ENCODE results near the gene EXOSC10.
"Not testable (repeated sequence)": the region's sequence is repeated elsewhere in the genome, so short reads cannot be mapped to it uniquely, and the experiment has no call there.

Gene EXOSC10

GRCh38 chr1:11061652-11062365, 37.9 kb downstream of the EXOSC10 start:
- DNase-seq: no peak

GRCh38 chr1:11059968-11060830, 39.5 kb downstream of the EXOSC10 start, which contains the start of gene SRM:
TSS of gene SRM (minus strand) at chr1:11060018. CDS start at chr1:11059943, 75 bp downstream.
- DNase-seq: peak; percentile 91

DNA sequence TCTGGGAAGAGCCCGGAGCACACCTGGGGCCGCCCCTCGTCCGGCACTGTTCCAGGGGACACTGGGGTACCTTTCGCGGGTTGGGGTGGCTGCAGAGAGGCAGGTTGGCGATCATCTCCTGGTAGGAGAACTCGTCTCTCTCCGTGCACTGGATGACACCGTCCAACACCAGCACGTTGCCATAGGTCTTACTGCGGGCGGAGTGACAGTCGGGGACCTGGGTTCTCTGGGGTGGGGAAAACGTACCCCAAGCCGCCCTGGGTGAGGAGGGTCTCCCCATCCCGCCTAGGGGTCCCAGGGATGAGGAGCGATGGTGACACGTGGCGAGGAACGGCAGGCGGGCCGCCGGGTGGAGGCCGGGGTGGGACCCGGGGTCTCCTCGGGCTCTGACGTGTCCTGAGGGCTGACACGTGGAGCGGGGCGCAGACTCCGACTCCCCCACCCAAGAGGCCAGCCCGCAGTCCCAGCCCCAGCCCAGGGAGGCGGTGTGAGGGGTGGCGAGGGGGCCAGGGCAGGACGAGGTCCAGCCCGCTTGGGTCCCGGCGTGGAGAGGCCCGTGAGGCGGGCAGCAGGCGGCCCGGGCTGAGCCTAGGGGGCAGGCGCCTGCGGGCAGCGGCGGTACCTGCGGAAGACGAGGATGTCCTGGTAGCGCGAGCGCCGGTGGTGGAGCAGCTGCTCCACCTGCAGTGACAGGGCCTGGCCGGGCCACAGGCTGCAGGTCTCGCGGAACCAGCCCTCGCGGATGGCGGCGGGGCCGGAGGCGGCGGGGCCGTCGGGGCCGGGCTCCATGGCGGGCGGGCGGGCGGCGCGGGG, 40.3 kb downstream of the EXOSC10 start:
- peak; percentile 11 for DNase-seq

- no peak for DNase-seq
Measured at GRCh38 chr1:11058595-11059154, 41.0 kb downstream of the EXOSC10 start.

GRCh38 chr1:11058026-11058425, 41.6 kb downstream of the EXOSC10 start:
- DNase-seq: no peak

DNA sequence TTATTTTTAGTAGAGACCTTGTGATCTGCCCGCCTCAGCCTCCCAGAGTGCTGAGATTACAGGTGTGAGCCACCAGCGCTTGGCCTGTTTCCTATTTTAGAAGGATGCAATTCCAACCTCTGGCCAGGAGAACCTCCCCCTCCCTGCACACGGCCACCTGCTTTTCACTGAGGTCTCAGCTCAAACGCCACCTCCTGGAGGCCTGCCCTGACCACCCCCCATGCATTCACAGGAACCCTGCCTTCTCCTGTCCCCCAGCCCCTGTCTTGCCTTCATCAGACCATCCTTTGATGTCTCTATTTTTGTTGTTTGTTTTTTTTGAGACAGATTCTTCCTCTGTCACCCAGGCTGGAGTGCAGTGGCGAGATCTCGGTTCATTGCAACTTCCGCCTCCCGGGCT, 42.2 kb downstream of the EXOSC10 start:
- no peak for DNase-seq

DNA sequence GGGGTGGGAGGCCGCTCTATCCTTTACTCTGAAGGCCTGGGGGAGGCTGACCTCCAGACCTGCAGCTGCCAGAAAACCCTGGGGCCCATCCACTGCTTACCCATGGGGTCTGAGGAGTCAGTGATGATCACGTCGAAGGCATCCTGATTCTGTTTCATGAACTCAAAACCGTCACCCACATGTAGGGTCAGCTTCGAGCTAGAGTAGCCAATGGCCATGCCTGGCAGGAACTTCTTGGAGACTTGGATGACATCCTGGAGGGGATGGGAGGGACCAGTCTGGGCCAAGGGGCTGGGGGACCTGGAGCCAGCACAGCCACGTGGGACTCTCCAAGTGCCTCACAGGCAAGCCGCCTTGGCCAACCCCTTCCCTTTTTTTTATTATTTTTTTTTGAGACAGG, 43.2 kb downstream of the EXOSC10 start:
- no peak for DNase-seq

GRCh38 chr1:11055676-11056075, 44.0 kb downstream of the EXOSC10 start:
- DNase-seq: no peak

GRCh38 chr1:11054666-11055065, 45.0 kb downstream of the EXOSC10 start:
- no peak for DNase-seq

GRCh38 chr1:11054181-11054580, 45.5 kb downstream of the EXOSC10 start:
- DNase-seq: no peak

GRCh38 chr1:11053758-11054137, 45.9 kb downstream of the EXOSC10 start:
- DNase-seq: peak; percentile 32

GRCh38 chr1:11052839-11053757, 46.6 kb downstream of the EXOSC10 start:
- DNase-seq: peak; percentile 13

DNA sequence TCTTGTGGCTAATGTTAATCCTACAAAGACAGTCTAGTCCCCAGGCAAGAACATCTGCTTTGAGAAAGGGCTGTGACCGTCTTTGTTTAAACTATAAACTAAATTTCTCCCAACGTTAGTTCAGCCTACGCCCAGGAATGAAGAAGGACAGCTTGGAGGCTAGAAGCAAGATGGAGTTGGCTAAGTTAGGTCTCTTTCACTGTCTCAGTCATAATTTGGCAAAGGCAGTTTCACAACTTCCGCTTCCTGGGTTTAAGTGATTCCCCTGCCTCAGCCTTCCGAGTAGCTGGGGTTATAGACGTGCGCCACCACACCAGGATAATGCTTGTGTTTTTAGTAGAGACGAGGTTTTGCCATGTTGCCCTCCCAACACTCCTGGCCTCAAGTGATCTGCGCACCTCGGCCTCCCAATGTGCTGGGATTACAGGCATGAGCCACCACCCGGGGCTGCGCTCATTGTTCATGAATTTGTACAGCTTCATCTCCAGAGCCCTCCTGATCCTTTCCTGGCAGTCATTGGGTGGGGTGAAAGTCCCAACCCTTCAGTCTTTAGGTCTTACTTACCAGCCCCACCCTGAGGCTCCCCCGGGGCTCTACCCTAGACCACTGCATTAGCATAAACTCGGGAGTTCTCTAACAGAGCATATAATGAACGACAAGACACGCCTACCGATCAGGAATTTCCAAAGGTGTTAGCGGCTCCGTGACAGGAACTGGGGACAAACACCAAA, 47.7 kb downstream of the EXOSC10 start:
- DNase-seq: no peak

DNA sequence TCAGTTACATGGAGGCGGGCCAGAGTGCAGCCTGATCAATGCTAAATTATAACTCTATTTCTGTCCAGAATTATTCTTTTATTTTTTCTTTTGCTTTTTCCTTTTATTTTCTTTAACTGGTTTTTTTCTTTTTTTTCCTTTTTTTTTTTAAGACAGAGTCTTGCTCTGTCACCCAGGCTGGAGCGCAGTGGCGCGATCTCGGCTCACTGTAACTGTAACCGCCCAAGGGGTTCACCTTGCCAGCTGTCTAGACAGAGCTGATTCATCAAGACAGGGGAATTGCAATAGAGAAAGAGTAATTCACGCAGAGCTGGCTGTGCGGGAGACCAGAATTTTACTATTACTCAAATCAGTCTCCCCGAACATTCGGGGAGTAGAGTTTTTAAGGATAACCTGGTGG, 48.5 kb downstream of the EXOSC10 start:
- not testable (repeated sequence) for DNase-seq

- DNase-seq: no peak
Measured at GRCh38 chr1:11046625-11047365, 52.9 kb downstream of the EXOSC10 start, which contains the start of gene MASP2. TSS of gene MASP2 (minus strand) at chr1:11047239. CDS start at chr1:11047207, 32 bp downstream.

DNA sequence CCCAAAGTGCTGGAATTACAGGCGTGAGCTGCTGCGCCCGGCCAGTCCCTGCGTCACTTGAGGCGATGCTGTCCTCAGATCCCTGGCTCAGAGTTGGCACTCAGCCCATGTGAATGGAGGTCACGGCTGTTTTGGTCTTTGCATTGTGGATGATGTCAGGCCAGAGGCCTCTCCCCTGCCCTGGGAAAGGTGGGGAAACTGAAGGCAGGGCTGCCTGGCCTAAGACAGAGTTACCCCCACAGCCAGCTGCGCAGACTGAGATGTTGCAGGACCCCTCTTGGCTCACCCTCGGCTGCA, 53.5 kb downstream of the EXOSC10 start:
- DNase-seq: no peak

GRCh38 chr1:11045428-11046269, 54.0 kb downstream of the EXOSC10 start:
- DNase-seq: no peak

DNA sequence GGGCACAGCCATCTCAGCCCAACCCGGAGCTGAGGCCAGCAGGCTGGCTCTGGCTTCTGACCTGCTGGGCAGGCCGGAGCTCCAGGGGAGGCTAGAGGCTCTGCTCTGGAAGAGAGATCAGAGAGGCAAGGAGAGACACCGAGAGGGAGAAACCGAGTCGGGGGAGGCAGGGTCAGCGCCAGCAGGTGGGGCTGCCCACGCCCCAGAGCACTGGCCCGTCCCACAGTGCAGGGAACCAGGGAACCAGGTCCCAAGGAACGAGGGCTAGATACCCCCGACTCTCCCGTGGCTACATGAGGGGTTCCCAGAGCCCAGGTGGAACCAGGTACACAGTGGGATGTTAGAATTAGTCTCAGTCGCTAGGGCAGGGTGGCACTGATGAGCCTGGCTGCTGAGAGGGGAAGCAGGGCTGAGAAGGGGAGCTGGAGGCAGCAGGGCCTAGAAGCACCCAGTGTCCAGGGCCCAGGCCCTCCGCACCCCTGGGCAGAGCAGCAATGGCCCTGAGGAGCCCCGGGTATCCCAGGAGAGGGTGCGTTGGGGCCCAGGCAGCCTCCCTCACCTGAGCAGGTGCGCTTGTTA, 54.7 kb downstream of the EXOSC10 start:
- no peak for DNase-seq

All from fibroblast of skin of scalp (primary cell).